ENCODE measurements around the gene OR2K2.
"Not testable (repeated sequence)": the region's sequence is repeated elsewhere in the genome, so short reads cannot be mapped to it uniquely, and the experiment has no call there.

Gene OR2K2

GRCh38 chr9:111320631-111321030 lies 9.4 kb downstream of the OR2K2 start:
- in situ Hi-C loops (cut with HindIII; ENCODE audit: low pct_unique_long_range_greater_than_20kb, low sequenced_read_pairs), result no loop called here
- TF ChIP-seq JUND (IDR thresholded peaks at IDR 0.05; ENCODE audit: low read depth), result no peak
- DNase-seq (ENCODE audit: low read depth in 1 of 2, low spot score in 1 of 2), result no peak

GRCh38 chr9:111316796-111317195 lies 13.2 kb downstream of the OR2K2 start:
- DNase-seq (ENCODE audit: low read depth in 1 of 2, low spot score in 1 of 2), result no peak
- in situ Hi-C loops (cut with HindIII; ENCODE audit: low pct_unique_long_range_greater_than_20kb, low sequenced_read_pairs), result no loop called here
- TF ChIP-seq JUND (IDR thresholded peaks at IDR 0.05; ENCODE audit: low read depth), result no peak

GRCh38 chr9:111305914-111306313 lies 24.1 kb downstream of the OR2K2 start:
- in situ Hi-C loops (cut with HindIII; ENCODE audit: low pct_unique_long_range_greater_than_20kb, low sequenced_read_pairs), result no loop called here
- no peak for TF ChIP-seq JUND (IDR thresholded peaks at IDR 0.05; ENCODE audit: low read depth)
- no peak for DNase-seq (ENCODE audit: low read depth in 1 of 2, low spot score in 1 of 2)

- in situ Hi-C loops (cut with HindIII; ENCODE audit: low pct_unique_long_range_greater_than_20kb, low sequenced_read_pairs); DNase-seq (ENCODE audit: low read depth in 1 of 2, low spot score in 1 of 2): not testable (repeated sequence)
Measured at GRCh38 chr9:111304000-111304399, 26.0 kb downstream of the OR2K2 start.

GRCh38 chr9:111301195-111301594 lies 28.8 kb downstream of the OR2K2 start:
- TF ChIP-seq JUND (IDR thresholded peaks at IDR 0.05; ENCODE audit: low read depth), result no peak
- no peak for DNase-seq (ENCODE audit: low read depth in 1 of 2, low spot score in 1 of 2)
- in situ Hi-C loops (cut with HindIII; ENCODE audit: low pct_unique_long_range_greater_than_20kb, low sequenced_read_pairs), result no loop called here

GRCh38 chr9:111300140-111300735 lies 29.8 kb downstream of the OR2K2 start:
- no peak for DNase-seq (ENCODE audit: low read depth in 1 of 2, low spot score in 1 of 2)
- in situ Hi-C loops (cut with HindIII; ENCODE audit: low pct_unique_long_range_greater_than_20kb, low sequenced_read_pairs), result no loop called here
- no peak for TF ChIP-seq JUND (IDR thresholded peaks at IDR 0.05; ENCODE audit: low read depth)

- in situ Hi-C loops (cut with HindIII; ENCODE audit: low pct_unique_long_range_greater_than_20kb, low sequenced_read_pairs); DNase-seq (ENCODE audit: low read depth in 1 of 2, low spot score in 1 of 2): not testable (repeated sequence)
Measured at GRCh38 chr9:111299599-111299966, 30.4 kb downstream of the OR2K2 start.

GRCh38 chr9:111298731-111299598 lies 31.1 kb downstream of the OR2K2 start:
- TF ChIP-seq JUND (IDR thresholded peaks at IDR 0.05; ENCODE audit: low read depth), result no peak
- peak; percentile 15 to 79 for DNase-seq (ENCODE audit: low read depth in 1 of 2, low spot score in 1 of 2)
- in situ Hi-C loops (cut with HindIII; ENCODE audit: low pct_unique_long_range_greater_than_20kb, low sequenced_read_pairs), result no loop called here

GRCh38 chr9:111298111-111298510 lies 31.9 kb downstream of the OR2K2 start:
- no peak for DNase-seq (ENCODE audit: low read depth in 1 of 2, low spot score in 1 of 2)
- TF ChIP-seq JUND (IDR thresholded peaks at IDR 0.05; ENCODE audit: low read depth), result no peak
- in situ Hi-C loops (cut with HindIII; ENCODE audit: low pct_unique_long_range_greater_than_20kb, low sequenced_read_pairs), result no loop called here

- in situ Hi-C loops (cut with HindIII; ENCODE audit: low pct_unique_long_range_greater_than_20kb, low sequenced_read_pairs), result no loop called here
- no peak for DNase-seq (ENCODE audit: low read depth in 1 of 2, low spot score in 1 of 2)
- no peak for TF ChIP-seq JUND (IDR thresholded peaks at IDR 0.05; ENCODE audit: low read depth)
Measured at GRCh38 chr9:111297066-111297824, 32.8 kb downstream of the OR2K2 start.

GRCh38 chr9:111294691-111295451 lies 35.2 kb downstream of the OR2K2 start:
- DNase-seq (ENCODE audit: low read depth in 1 of 2, low spot score in 1 of 2), result no peak
- in situ Hi-C loops (cut with HindIII; ENCODE audit: low pct_unique_long_range_greater_than_20kb, low sequenced_read_pairs), result no loop called here
- no peak for TF ChIP-seq JUND (IDR thresholded peaks at IDR 0.05; ENCODE audit: low read depth)

- DNase-seq (ENCODE audit: low read depth in 1 of 2, low spot score in 1 of 2), result peak in 1 of 2 experiments; percentile 42
- in situ Hi-C loops (cut with HindIII; ENCODE audit: low pct_unique_long_range_greater_than_20kb, low sequenced_read_pairs), result no loop called here
Measured at GRCh38 chr9:111287127-111287526, 42.9 kb downstream of the OR2K2 start.

More at GRCh38 chr9:111287127-111287526, 42.9 kb downstream of the OR2K2 start:
- no peak for TF ChIP-seq JUND (IDR thresholded peaks at IDR 0.05; ENCODE audit: low read depth)

Data from T47D (cell line).